SU-DHL-6 (cell line): ENCODE measurements around the gene OPRM1.

Source experiments
- CTCF ChIP-seq: fragments of 200-600 bp; sonication (generic); IDR thresholded peaks from one replicate; pipeline ENCODE4 v1.5.1; 2017; ENCODE audit warnings: antibody characterized with exemption, mild to moderate bottlenecking, low read length, moderate library complexity; ENCODE audit not compliant: insufficient read depth, poor library complexity, severe bottlenecking
- EZH2phosphoT487 ChIP-seq: fragments of 200-600 bp; sonication (generic), shearing (Covaris generic); conservative IDR thresholded peaks from 2 replicates; pipeline ENCODE4 v1.6.1; 2018; ENCODE audit warnings: mild to moderate bottlenecking, antibody characterized with exemption, low read length, moderate library complexity, mixed read lengths

DNA sequence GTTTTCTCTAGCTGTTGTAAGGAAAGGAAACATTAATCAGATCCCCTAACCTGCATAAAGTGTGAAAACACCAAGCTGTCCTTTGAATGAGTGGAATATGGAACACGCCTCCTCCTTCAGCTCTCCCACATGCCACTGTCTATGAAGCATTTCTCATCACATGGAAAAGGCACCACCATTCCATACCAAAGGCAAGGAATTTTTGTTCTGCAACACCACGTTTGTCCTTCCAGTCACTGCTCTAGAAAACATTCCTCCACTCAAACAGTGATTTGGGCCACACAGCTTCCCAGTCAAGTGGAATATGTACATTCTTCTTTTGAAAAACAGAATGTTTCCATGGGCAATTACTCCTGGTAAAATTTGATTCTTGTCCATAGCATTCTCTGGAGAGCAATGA, 120.1 kb downstream of the OPRM1 start:
- TF ChIP-seq CTCF: no peak
- TF ChIP-seq EZH2phosphoT487: no peak
